GM23248 (cell line): ENCODE data around the gene TMEM259. TPM values are rescaled to one million over a fixed set of nuclear protein-coding genes. Genes with fewer than 3 reads are reported as not detected.

Source experiments
- DNase-seq: peaks from one replicate; pipeline ENCODE4 v3.0.0-alpha.2; 2015
- H2AFZ ChIP-seq: fragments of 200-600 bp; sonication (generic); 2 replicates; pipeline ENCODE4 v1.6.1; 2016; ENCODE audit warnings: antibody characterized with exemption
- H3F3A ChIP-seq: fragments of 200-600 bp; sonication (generic); 2 replicates; pipeline ENCODE4 v1.6.1; 2016; ENCODE audit warnings: mild to moderate bottlenecking, antibody characterized with exemption, mixed run types; ENCODE audit not compliant: insufficient read depth
- H3K27ac ChIP-seq: fragments of 200-600 bp; sonication (generic); 2 replicates; pipeline ENCODE4 v1.5.1; 2016; ENCODE audit warnings: mild to moderate bottlenecking
- H3K27me3 ChIP-seq: fragments of 200-600 bp; sonication (generic); replicated peaks from 2 replicates; pipeline ENCODE4 v1.6.1; 2016; ENCODE audit warnings: mild to moderate bottlenecking; ENCODE audit not compliant: insufficient read depth
- H3K36me3 ChIP-seq: fragments of 200-600 bp; sonication (generic); 2 replicates; pipeline ENCODE4 v1.6.1; 2016; ENCODE audit warnings: low read depth, mild to moderate bottlenecking
- H3K4me1 ChIP-seq: fragments of 200-600 bp; sonication (generic); 2 replicates; pipeline ENCODE4 v1.6.1; 2016; ENCODE audit warnings: mild to moderate bottlenecking; ENCODE audit not compliant: insufficient read depth
- H3K4me2 ChIP-seq: fragments of 200-600 bp; sonication (generic); one replicate; pipeline ENCODE4 v1.6.1; 2016; ENCODE audit warnings: mild to moderate bottlenecking; ENCODE audit not compliant: unreplicated experiment
- H3K4me3 ChIP-seq: fragments of 200-600 bp; sonication (generic); 2 replicates; pipeline ENCODE4 v1.5.1; 2016; ENCODE audit warnings: mild to moderate bottlenecking
- H3K79me2 ChIP-seq: fragments of 200-600 bp; sonication (generic); 2 replicates; pipeline ENCODE4 v1.6.1; 2016; ENCODE audit warnings: mild to moderate bottlenecking; ENCODE audit not compliant: insufficient read depth
- H3K9ac ChIP-seq: fragments of 200-600 bp; sonication (generic); 2 replicates; pipeline ENCODE4 v1.6.1; 2016; ENCODE audit warnings: mild to moderate bottlenecking
- H3K9me2 ChIP-seq: fragments of 200-600 bp; sonication (generic); 2 replicates; pipeline ENCODE4 v1.6.1; 2016; ENCODE audit warnings: mixed run types, mild to moderate bottlenecking, moderate library complexity; ENCODE audit not compliant: insufficient read depth
- H3K9me3 ChIP-seq: fragments of 200-600 bp; sonication (generic); one replicate; pipeline ENCODE4 v1.6.1; 2017; ENCODE audit warnings: low read depth
- H4K20me1 ChIP-seq: fragments of 200-600 bp; sonication (generic); 2 replicates; pipeline ENCODE4 v1.6.0; 2016; ENCODE audit not compliant: insufficient read depth
- EZH2 ChIP-seq: fragments of 200-600 bp; sonication (generic); IDR thresholded peaks from 2 replicates; pipeline ENCODE4 v1.6.1; 2018; ENCODE audit warnings: antibody characterized with exemption, mild to moderate bottlenecking; ENCODE audit not compliant: insufficient read depth, poor library complexity, severe bottlenecking
- EZH2phosphoT487 ChIP-seq: fragments of 200-600 bp; sonication (generic); IDR thresholded peaks from 2 replicates; pipeline ENCODE4 v1.6.1; 2018; ENCODE audit warnings: antibody characterized with exemption, moderate library complexity, mild to moderate bottlenecking, low read depth; ENCODE audit not compliant: insufficient read depth
- WGBS, 2 experiments: methylation state at CpG; one replicate each; pipeline ENCODE4 v1.1.6; 2015 to 2017; ENCODE audit warnings: low lambda C conversion rate in 2 of 2, low coverage in 1 of 2; ENCODE audit errors: missing lambda C conversion rate in 2 of 2; 5-methylcytosine and 5-hydroxymethylcytosine counted together
- in situ Hi-C: fragments of 300-500 bp; cut with MboI; formaldehyde crosslinking; loops from 2 replicates; pipeline ENCODE4 v1.15.0; 2020
- polyA plus RNA-seq: library from polyadenylated mRNA; unstranded; fragments of >200 nt; fragmentation: Nextera tagmentation; extraction: Ambion mirVana; gene quantifications from 2 replicates; pipeline ENCODE4 v1.2.1, GENCODE V29; 2016
- total RNA-seq: library from RNA; depleted of rRNA; stranded (reverse); fragments of >200 nt; shearing (Covaris generic); gene quantifications from 2 replicates; pipeline ENCODE4 v1.2.3, GENCODE V29; 2014

The TMEM259 gene
- total and polyA plus RNA-seq, 2 experiments from 2014 or later, result 79.7 to 132 TPM

- TF ChIP-seq EZH2 (no peak), EZH2phosphoT487 (no peak)
- Histone ChIP-seq H2AFZ (no peak overlapping the region), H3K27ac (peak overlapping the region; percentile 64), H3K4me3 (0 out of 2 replicates have a peak overlapping the region, but pooled peaks have one; percentile 3), H3K9me3 (no peaks in the 10 kb centered on the region), H4K20me1 (no peaks in the 10 kb centered on the region; the same call in 1 of the 2 replicates), H3K36me3 (no peaks in the 10 kb centered on the region), H3K9me2 (no peaks in the 10 kb centered on the region), H3K4me2 (peak overlapping the region; percentile 46), H3K79me2 (peaks cover 86% of the 10 kb centered on the region), H3F3A (peaks cover 7% of the 10 kb centered on the region), H3K4me1 (peaks cover 33% of the 10 kb centered on the region), H3K27me3 (no peaks in the 10 kb centered on the region), H3K9ac (peak overlapping the region; percentile 49)
- DNase-seq, result no peak
- in situ Hi-C loops, result no loop called here
- WGBS, 2 experiments, result 55 to 58% methylated on average over 22 to 24 of the region's 24 CpGs
Observed at GRCh38 chr19:1017115-1017905, 3.6 kb downstream of the TMEM259 start.

DNA sequence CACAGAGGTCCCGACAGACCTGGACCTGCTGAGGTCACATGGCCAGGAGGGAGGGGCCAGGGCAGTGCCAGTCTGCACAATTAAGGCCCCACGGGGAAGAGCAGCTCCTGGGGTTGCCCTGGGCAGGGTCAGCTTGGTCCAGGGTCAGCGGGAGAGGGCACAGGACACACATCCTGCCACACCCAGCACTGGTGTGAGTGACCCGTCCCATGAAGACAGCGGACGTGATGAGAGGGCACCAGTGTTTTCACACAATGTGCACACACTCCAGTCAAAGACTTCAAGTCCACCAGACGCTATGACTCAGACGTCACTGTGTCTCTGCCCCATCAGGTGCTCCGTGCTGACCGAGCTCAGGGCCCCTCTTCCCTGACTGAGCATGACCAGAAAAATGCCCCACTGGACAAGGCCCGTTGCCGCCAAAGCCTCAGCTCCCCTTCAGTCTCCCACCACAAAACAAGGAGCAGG is 4.2 kb downstream of the TMEM259 start:
- WGBS, 2 experiments, result 23 to 26% methylated on average over 11 to 12 of the region's 12 CpGs
- DNase-seq, result peak; percentile 89
- Histone ChIP-seq H3K79me2 (peaks cover 92% of the 10 kb centered on the region), H3K36me3 (no peaks in the 10 kb centered on the region), H3K27me3 (no peaks in the 10 kb centered on the region), H2AFZ (no peak overlapping the region), H3K9ac (peak overlapping the region; percentile 49), H3F3A (peaks cover under 1% of the 10 kb centered on the region; the same call in 1 of the 2 replicates), H4K20me1 (no peaks in the 10 kb centered on the region; the same call in 1 of the 2 replicates), H3K9me2 (no peaks in the 10 kb centered on the region), H3K4me3 (0 out of 2 replicates have a peak overlapping the region, but pooled peaks have one; percentile 3), H3K4me2 (peak overlapping the region; percentile 46), H3K27ac (peak overlapping the region; percentile 64), H3K9me3 (no peaks in the 10 kb centered on the region), H3K4me1 (peaks cover 33% of the 10 kb centered on the region)
- in situ Hi-C loops, result no loop called here
- no peak for TF ChIP-seq EZH2
- no peak for TF ChIP-seq EZH2phosphoT487

DNA sequence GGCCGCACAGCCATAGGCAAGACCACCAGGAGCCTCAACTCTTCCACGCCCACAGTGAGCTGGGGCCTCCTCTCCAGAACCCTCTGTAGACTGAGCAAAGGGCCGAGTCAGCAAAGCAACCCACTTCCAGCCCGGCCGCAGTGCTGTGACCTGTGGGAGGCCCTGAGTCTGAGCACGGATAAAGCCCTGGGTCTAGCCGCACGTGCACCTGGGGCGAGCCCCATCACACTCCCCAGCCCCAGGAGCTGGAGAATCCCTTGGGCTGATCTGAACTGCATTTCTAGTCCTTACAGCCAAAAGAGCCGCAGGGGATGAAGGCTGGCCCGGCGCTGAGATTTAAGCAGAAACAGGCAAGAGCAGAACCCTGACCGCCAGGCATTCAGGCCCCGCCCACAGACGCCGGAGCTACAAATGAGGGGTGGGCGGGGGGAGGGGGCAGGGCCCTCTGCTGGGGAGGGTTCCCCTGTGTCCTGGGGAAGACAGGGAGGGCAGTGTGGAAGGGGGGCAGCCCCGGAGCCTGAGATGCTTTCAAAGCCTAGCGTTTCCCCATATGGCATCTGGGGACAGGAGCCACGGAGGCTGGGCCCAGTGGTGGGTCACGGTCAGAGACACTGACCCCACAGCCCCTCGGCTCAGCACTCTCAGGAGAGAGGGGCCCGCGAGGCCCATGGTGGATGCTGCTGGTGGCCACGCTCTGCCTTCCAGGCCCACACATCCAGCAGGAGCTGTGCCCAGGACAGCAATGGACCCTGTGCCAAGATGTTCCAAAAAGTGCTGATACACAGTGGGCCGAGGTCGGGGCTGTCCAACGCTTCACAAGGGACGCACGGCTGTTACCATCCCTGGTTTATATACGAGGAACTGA is 4.9 kb downstream of the TMEM259 start:
- TF ChIP-seq EZH2phosphoT487 (no peak), EZH2 (no peak)
- Histone ChIP-seq H3K4me1 (peaks cover 33% of the 10 kb centered on the region), H2AFZ (no peak overlapping the region), H3K27ac (peak overlapping the region; percentile 64), H4K20me1 (no peaks in the 10 kb centered on the region; the same call in 1 of the 2 replicates), H3K27me3 (no peaks in the 10 kb centered on the region), H3F3A (no peaks in the 10 kb centered on the region), H3K36me3 (no peaks in the 10 kb centered on the region), H3K4me3 (no peak overlapping the region), H3K9ac (peak overlapping the region; percentile 49), H3K4me2 (peak overlapping the region; percentile 46), H3K79me2 (peaks cover 92% of the 10 kb centered on the region), H3K9me2 (no peaks in the 10 kb centered on the region), H3K9me3 (no peaks in the 10 kb centered on the region)
- no peak for DNase-seq
- in situ Hi-C loops, result no loop called here
- 33 to 39% methylated on average over 28 to 31 of the region's 31 CpGs for WGBS, 2 experiments

DNA sequence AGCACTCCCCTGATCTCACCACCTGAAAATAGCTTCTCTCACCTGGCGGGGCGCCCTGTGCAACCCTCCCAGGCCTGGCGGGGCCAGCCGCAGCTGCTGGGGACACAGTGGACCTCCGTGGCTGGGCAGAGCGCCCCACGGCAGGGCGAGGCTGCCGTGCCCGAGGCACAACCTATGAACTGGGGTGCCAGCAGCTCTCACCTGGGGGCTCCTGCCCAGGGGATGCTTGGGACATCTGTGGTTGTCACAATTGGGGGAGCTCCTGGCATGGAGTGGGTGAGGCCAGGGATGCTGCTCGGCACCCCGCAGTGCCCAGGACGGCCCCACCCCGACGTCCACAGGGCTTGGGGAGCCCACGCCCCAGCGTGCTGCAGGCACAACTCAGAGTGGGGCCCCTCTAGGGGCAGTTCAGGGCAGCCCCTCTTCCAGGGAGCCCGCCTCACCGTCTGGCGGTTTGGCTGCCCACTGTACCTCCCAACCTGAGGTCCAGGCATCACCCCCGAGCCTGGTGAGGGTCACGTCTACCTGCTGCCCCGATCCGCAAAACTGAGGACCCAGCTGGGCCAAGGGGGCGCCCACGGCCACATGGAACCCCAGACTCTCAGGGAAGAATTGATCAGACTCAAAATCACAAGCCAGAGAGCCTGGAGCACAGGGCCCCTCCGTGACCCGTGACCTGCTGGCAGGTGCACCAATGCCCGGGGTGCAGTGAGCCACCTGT is 5.7 kb downstream of the TMEM259 start:
- Histone ChIP-seq H3K9me3 (no peaks in the 10 kb centered on the region), H3K9me2 (no peaks in the 10 kb centered on the region), H3K4me2 (no peak overlapping the region), H3K4me1 (peaks cover 33% of the 10 kb centered on the region), H4K20me1 (no peaks in the 10 kb centered on the region; the same call in 1 of the 2 replicates), H3K27me3 (no peaks in the 10 kb centered on the region), H3K4me3 (no peak overlapping the region), H3K9ac (0 out of 2 replicates have a peak overlapping the region, but pooled peaks have one; percentile 49), H3K27ac (no peak overlapping the region), H3K36me3 (no peaks in the 10 kb centered on the region), H3F3A (no peaks in the 10 kb centered on the region), H3K79me2 (peaks cover 85% of the 10 kb centered on the region), H2AFZ (no peak overlapping the region)
- WGBS, 2 experiments, result 90 to 91% methylated on average over 26 to 29 of the region's 29 CpGs
- TF ChIP-seq EZH2phosphoT487 (no peak), EZH2 (no peak)
- in situ Hi-C loops, result no loop called here
- no peak for DNase-seq
